HG03066 (cell line): ENCODE results near the gene SNX30.

ENCODE experiments used
- ATAC-seq: cut with Tn5 transposase; IDR thresholded peaks from one replicate; pipeline ENCODE4 v1.9.1; 2021; ENCODE audit warnings: low read depth; ENCODE audit not compliant: unreplicated experiment

Gene SNX30

GRCh38 chr9:112914524-112914923 is 164.0 kb downstream of the SNX30 start:
- no peak for ATAC-seq

GRCh38 chr9:112917047-112917986 is 166.8 kb downstream of the SNX30 start:
- no peak for ATAC-seq

GRCh38 chr9:112917987-112918362 is 167.4 kb downstream of the SNX30 start:
- no peak for ATAC-seq

GRCh38 chr9:112921549-112921948 is 171.0 kb downstream of the SNX30 start:
- no peak for ATAC-seq
